A549 (cell line): ENCODE measurements around the gene DIP2C. TPM values are rescaled to one million over a fixed set of nuclear protein-coding genes. Genes with fewer than 3 reads are reported as not detected.

Experiments used
- ATAC-seq, 2 experiments: fragments of 200-7000 bp in 1 of 2; fragments of >200 bp in 1 of 2; cut with Nextera tagmentation in 1 of 2; cut with Tn5 transposase in 1 of 2; 3 replicates each; pipeline versions ENCODE4 v1.8.0 to v1.9.1; 2018 to 2020; ENCODE audit warnings: mild to moderate bottlenecking in 1 of 2, moderate library complexity in 1 of 2
- CTCF ChIA-PET: fragments of 300-600 bp; sonication (Branson Sonifier 250); formaldehyde crosslinking; extraction: SDS; loops from one replicate; lab custom pipeline; 2021; ENCODE audit warnings: antibody characterized with exemption, inconsistent platforms; lab: Yijun Ruan, JAX
- POLR2A ChIA-PET: fragments of 350-600 bp; formaldehyde crosslinking; extraction: SDS; loops from one replicate; lab custom pipeline; 2021; ENCODE audit warnings: antibody characterized with exemption, inconsistent platforms; lab: Yijun Ruan, JAX
- DNase-seq, 2 experiments: peaks; one replicate each; pipeline versions ENCODE4 v3.0.0 to v3.0.0-alpha.2; 2011 to 2016; ENCODE audit warnings: low read depth in 1 of 2, low spot score in 1 of 2
- FAIRE-seq: peaks from 2 replicates; lab custom pipeline; 2011; peaks lifted over from hg19 to GRCh38; lab: Jason Lieb, UNC
- H3K27ac ChIP-seq, 2 experiments: fragments of >200 bp; sonication (Bioruptor Twin); formaldehyde crosslinking; 3 replicates each; pipeline ENCODE4 v1.5.1; 2016 to 2017
- H3K4me1 ChIP-seq: fragments of >200 bp; sonication (Bioruptor Twin); formaldehyde crosslinking; 3 replicates; pipeline ENCODE4 v1.6.1; 2016
- H3K4me2 ChIP-seq: fragments of >200 bp; sonication (Bioruptor Twin); formaldehyde crosslinking; 3 replicates; pipeline ENCODE4 v1.6.1; 2016
- H3K4me3 ChIP-seq: fragments of >200 bp; sonication (Bioruptor Twin); formaldehyde crosslinking; 3 replicates; pipeline ENCODE4 v1.5.1; 2016
- H3K9me3 ChIP-seq: fragments of >200 bp; sonication (Bioruptor Twin); formaldehyde crosslinking; 3 replicates; pipeline ENCODE4 v1.6.1; 2016
- CBX8 ChIP-seq: fragments of 200-600 bp; sonication (generic); IDR thresholded peaks from 2 replicates; pipeline ENCODE4 v1.6.1; 2016
- CEBPB ChIP-seq, 2 experiments: fragments of >200 bp in 1 of 2; sonication (Bioruptor Twin) in 1 of 2; formaldehyde crosslinking in 1 of 2; IDR thresholded peaks; 2 replicates each; pipeline ENCODE4 v1.6.1; 2012 to 2016
- CHD2 ChIP-seq: fragments of 150-350 bp; IDR thresholded peaks from 2 replicates; pipeline ENCODE4 v1.6.1; 2014; ENCODE audit warnings: low read length; ENCODE audit not compliant: partially characterized antibody
- EHMT2 ChIP-seq: fragments of 200-600 bp; sonication (generic); IDR thresholded peaks from 2 replicates; pipeline ENCODE4 v1.6.1; 2016; ENCODE audit warnings: antibody characterized with exemption, low read depth, mild to moderate bottlenecking, moderate library complexity
- FOSB ChIP-seq: fragments of 250-450 bp; sonication (Bioruptor Pico); IDR thresholded peaks from 2 replicates; pipeline ENCODE4 v1.5.0; 2020; ENCODE audit warnings: mild to moderate bottlenecking, moderate library complexity
- FOSL2 ChIP-seq, 2 experiments: fragments of 450-650 bp in 1 of 2; fragments of >200 bp in 1 of 2; sonication (Bioruptor Twin) in 1 of 2; formaldehyde crosslinking; IDR thresholded peaks; 2 replicates each; pipeline versions ENCODE4 v1.5.0 to v1.6.1; 2016 to 2020; ENCODE audit warnings: mild to moderate bottlenecking in 1 of 2, moderate library complexity in 1 of 2
- HES2 ChIP-seq: fragments of >200 bp; sonication (Bioruptor Twin); formaldehyde crosslinking; IDR thresholded peaks from 2 replicates; pipeline ENCODE4 v1.6.1; 2016
- HEYL ChIP-seq: fragments of 250-450 bp; sonication (Bioruptor Pico); IDR thresholded peaks from 2 replicates; pipeline ENCODE4 v1.8.0; 2021; ENCODE audit warnings: mild to moderate bottlenecking, moderate library complexity
- HMGXB4 ChIP-seq: fragments of 250-450 bp; sonication (Bioruptor Pico); IDR thresholded peaks from 2 replicates; pipeline ENCODE4 v1.5.0; 2021; ENCODE audit warnings: mild to moderate bottlenecking, moderate library complexity, borderline replicate concordance
- HOXA7 ChIP-seq: fragments of 250-450 bp; sonication (Bioruptor Pico); IDR thresholded peaks from 2 replicates; pipeline ENCODE4 v1.5.0; 2020; ENCODE audit warnings: mild to moderate bottlenecking, moderate library complexity
- HOXB13 ChIP-seq: fragments of 250-450 bp; sonication (Bioruptor Pico); IDR thresholded peaks from 2 replicates; pipeline ENCODE4 v1.5.0; 2020; ENCODE audit warnings: low read depth, mild to moderate bottlenecking, moderate library complexity
- JUN ChIP-seq, 2 experiments: fragments of >200 bp; sonication (Bioruptor Twin); formaldehyde crosslinking; IDR thresholded peaks; 2 replicates in 1 of 2; 3 replicates in 1 of 2; pipeline ENCODE4 v1.6.1; 2016 to 2017
- MAX ChIP-seq: IDR thresholded peaks from 2 replicates; pipeline ENCODE4 v1.6.1; 2012
- MAZ ChIP-seq: fragments of 150-350 bp; IDR thresholded peaks from 2 replicates; pipeline ENCODE4 v1.6.1; 2014; ENCODE audit warnings: antibody characterized with exemption, low read depth, low read length, borderline replicate concordance
- NPAS2 ChIP-seq: fragments of 250-450 bp; sonication (Bioruptor Pico); IDR thresholded peaks from 2 replicates; pipeline ENCODE4 v1.8.0; 2022; ENCODE audit warnings: mild to moderate bottlenecking, moderate library complexity, borderline replicate concordance
- NR3C1 ChIP-seq: fragments of >200 bp; sonication (Bioruptor Twin); formaldehyde crosslinking; IDR thresholded peaks from 3 replicates; pipeline ENCODE4 v1.6.1; 2017
- RAD21 ChIP-seq, 2 experiments: fragments of >200 bp in 1 of 2; sonication (Bioruptor Twin) in 1 of 2; formaldehyde crosslinking in 1 of 2; IDR thresholded peaks in 1 of 2; conservative IDR thresholded peaks in 1 of 2; 2 replicates in 1 of 2; 3 replicates in 1 of 2; pipeline ENCODE4 v1.6.1; 2012 to 2018; ENCODE audit warnings: inconsistent platforms in 1 of 2
- TFCP2L1 ChIP-seq: fragments of 250-450 bp; sonication (Bioruptor Pico); IDR thresholded peaks from 2 replicates; pipeline ENCODE4 v1.5.0; 2021; ENCODE audit warnings: mild to moderate bottlenecking
- USF2 ChIP-seq: fragments of 450-650 bp; IDR thresholded peaks from 2 replicates; pipeline ENCODE4 v1.6.1; 2014; ENCODE audit warnings: antibody characterized with exemption
- ZFP36 ChIP-seq: fragments of 450-650 bp; IDR thresholded peaks from 2 replicates; pipeline ENCODE4 v1.6.1; 2014; ENCODE audit warnings: borderline replicate concordance; ENCODE audit not compliant: partially characterized antibody
- WGBS: methylation state at CpG from one replicate; pipeline ENCODE4 v1.1.6; 2017; ENCODE audit errors: missing lambda C conversion rate; 5-methylcytosine and 5-hydroxymethylcytosine counted together
- polyA plus RNA-seq, 4 experiments: library from polyadenylated mRNA; depleted of rRNA in 3 of 4; stranded (reverse); fragments of >200 nt; fragmentation: RNase III in 1 of 4; extraction: RNeasy Plus Mini Kit Qiagen cat#74134 plus additional on column Dnase treatment in 1 of 4; gene quantifications; 2 replicates in 3 of 4; 3 replicates in 1 of 4; pipeline ENCODE4 v1.2.3, GENCODE V29; 2011 to 2017
- TF ChIP-seq, protein P1 (sequence below): IDR thresholded peaks from 2 replicates; pipeline ENCODE4 v1.6.1; 2012; ENCODE audit warnings: low read depth, borderline replicate concordance
- TF ChIP-seq, protein P2 (sequence below): fragments of >200 bp; sonication (Bioruptor Twin); formaldehyde crosslinking; IDR thresholded peaks from 3 replicates; pipeline ENCODE4 v1.6.1; 2016
- TF ChIP-seq, protein P3 (sequence below): fragments of 250-450 bp; sonication (Bioruptor Pico); IDR thresholded peaks from 2 replicates; pipeline ENCODE4 v1.5.0; 2020; ENCODE audit warnings: low read depth, mild to moderate bottlenecking, moderate library complexity

Gene DIP2C
- polyA plus RNA-seq, 2 of the 4 experiments (the other 2 are of a cell fraction): 3.7 to 5.0 TPM

DNA sequence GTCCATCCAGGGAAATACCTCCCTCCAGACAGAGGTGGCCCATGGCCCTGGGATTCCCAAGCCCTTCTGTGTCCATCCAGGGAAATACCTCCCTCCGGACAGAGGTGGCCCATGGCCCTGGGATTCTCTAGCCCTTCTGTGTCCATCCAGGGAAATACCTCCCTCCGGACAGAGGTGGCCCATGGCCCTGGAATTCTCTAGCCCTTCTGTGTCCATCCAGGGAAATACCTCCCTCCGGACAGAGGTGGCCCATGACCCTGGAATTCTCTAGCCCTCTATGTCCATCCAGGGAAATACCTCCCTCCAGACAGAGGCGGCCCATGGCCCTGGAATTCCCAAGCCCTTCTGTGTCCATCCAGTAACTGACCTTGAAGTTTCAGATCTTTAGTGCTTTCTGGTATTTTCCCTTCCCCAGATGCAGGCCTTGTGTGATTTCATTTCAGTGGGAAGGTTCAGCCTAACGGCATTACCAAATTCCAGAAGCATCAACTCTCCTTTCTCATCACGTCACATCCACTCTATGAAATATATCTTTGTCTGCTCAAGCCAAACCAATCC lies 28.8 kb upstream of the DIP2C start:
- no peak for DNase-seq
- TF ChIP-seq CHD2 (no peak), MAZ (no peak), CEBPB (IDR thresholded peaks at IDR 0.05) (no peak), RAD21 (conservative IDR thresholded peaks at IDR 0.05 in 1 of 2, IDR thresholded peaks at IDR 0.05 in 1 of 2) (no peak), HMGXB4 (CRISPR knock-in tag) (no peak), MAX (no peak), HOXB13 (no peak), FOSB (CRISPR knock-in tag) (no peak), CBX8 (no peak)
- TF ChIP-seq, protein P1, sequence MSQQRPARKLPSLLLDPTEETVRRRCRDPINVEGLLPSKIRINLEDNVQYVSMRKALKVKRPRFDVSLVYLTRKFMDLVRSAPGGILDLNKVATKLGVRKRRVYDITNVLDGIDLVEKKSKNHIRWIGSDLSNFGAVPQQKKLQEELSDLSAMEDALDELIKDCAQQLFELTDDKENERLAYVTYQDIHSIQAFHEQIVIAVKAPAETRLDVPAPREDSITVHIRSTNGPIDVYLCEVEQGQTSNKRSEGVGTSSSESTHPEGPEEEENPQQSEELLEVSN: no peak
- FAIRE-seq: peak; percentile 85
- WGBS: 58% methylated on average over 6 of the region's 6 CpGs
- POLR2A ChIA-PET: no interaction called here
- Histone ChIP-seq H3K27ac (no peak overlapping the region), H3K4me2 (no peak overlapping the region), H3K4me1 (no peaks in the 10 kb centered on the region), H3K9me3 (peaks cover 21% of the 10 kb centered on the region), H3K4me3 (no peak overlapping the region)
- CTCF ChIA-PET: no interaction called here
- 0 out of 6 replicates have a peak, but pooled peaks of 1 of the 2 experiments have one; percentile 59 for ATAC-seq

GRCh38 chr10:717458-717857 lies 28.0 kb upstream of the DIP2C start:
- ChIA-PET POLR2A (no interaction called here), CTCF (no interaction called here)
- FAIRE-seq (no peak), ATAC-seq (no peak), DNase-seq (no peak)
- Histone ChIP-seq H3K4me1 (no peaks in the 10 kb centered on the region), H3K4me2 (no peak overlapping the region), H3K27ac (no peak overlapping the region), H3K4me3 (no peak overlapping the region), H3K9me3 (peaks cover 26% of the 10 kb centered on the region)
- TF ChIP-seq CHD2 (no peak), HEYL (CRISPR knock-in tag) (no peak), HES2 (no peak), HOXA7 (no peak), EHMT2 (no peak), CBX8 (no peak)
- TF ChIP-seq, protein P2, sequence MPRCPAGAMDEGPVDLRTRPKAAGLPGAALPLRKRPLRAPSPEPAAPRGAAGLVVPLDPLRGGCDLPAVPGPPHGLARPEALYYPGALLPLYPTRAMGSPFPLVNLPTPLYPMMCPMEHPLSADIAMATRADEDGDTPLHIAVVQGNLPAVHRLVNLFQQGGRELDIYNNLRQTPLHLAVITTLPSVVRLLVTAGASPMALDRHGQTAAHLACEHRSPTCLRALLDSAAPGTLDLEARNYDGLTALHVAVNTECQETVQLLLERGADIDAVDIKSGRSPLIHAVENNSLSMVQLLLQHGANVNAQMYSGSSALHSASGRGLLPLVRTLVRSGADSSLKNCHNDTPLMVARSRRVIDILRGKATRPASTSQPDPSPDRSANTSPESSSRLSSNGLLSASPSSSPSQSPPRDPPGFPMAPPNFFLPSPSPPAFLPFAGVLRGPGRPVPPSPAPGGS: no peak
- 69% methylated on average over 9 of the region's 11 CpGs for WGBS

DNA sequence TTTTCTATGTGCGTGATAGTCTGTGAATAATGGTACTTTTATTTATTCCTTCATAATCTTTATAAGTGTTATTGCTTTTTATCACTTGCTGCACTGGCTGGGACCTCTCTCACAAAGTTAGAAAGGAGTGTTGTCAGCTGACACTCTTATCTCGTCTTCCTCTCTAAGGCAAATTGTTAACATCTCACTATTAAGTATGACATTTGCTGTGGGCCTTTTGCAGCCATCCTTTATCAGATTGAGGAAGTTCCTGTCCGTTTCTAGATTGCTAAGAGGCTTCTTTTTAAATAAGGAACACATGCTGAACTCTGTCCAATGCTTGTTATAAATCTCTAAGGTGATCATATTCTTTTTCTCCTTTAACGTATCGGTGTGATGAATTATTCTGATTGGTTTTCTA lies 27.4 kb upstream of the DIP2C start:
- Histone ChIP-seq H3K4me2 (no peak overlapping the region), H3K9me3 (peaks cover 26% of the 10 kb centered on the region), H3K4me1 (no peaks in the 10 kb centered on the region), H3K4me3 (no peak overlapping the region), H3K27ac (no peak overlapping the region)
- POLR2A ChIA-PET: no interaction called here
- DNase-seq (no peak), ATAC-seq (no peak), FAIRE-seq (no peak)
- 60% methylated on average over 5 of the region's 5 CpGs for WGBS
- TF ChIP-seq FOSL2 (IDR thresholded peaks at IDR 0.05): no peak
- TF ChIP-seq FOSL2 (CRISPR knock-in tag; IDR thresholded peaks at IDR 0.05): no peak
- TF ChIP-seq JUN (IDR thresholded peaks at IDR 0.05): no peak
- TF ChIP-seq NR3C1: no peak
- TF ChIP-seq NPAS2: no peak
- TF ChIP-seq TFCP2L1 (CRISPR knock-in tag): no peak
- no peak for TF ChIP-seq HEYL (CRISPR knock-in tag)
- TF ChIP-seq, protein P3, sequence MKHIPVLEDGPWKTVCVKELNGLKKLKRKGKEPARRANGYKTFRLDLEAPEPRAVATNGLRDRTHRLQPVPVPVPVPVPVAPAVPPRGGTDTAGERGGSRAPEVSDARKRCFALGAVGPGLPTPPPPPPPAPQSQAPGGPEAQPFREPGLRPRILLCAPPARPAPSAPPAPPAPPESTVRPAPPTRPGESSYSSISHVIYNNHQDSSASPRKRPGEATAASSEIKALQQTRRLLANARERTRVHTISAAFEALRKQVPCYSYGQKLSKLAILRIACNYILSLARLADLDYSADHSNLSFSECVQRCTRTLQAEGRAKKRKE (CRISPR knock-in tag): no peak
- no peak for TF ChIP-seq CEBPB (IDR thresholded peaks at IDR 0.05)
- TF ChIP-seq USF2: no peak
- no peak for TF ChIP-seq ZFP36
- TF ChIP-seq FOSB (CRISPR knock-in tag): no peak
- TF ChIP-seq CHD2: no peak
- TF ChIP-seq HES2: no peak
- CTCF ChIA-PET: no interaction called here
